Heart left ventricle (tissue), 16 donors: Measurements from ENCODE around the gene PTGFRN. TPM values are rescaled to one million over a fixed set of nuclear protein-coding genes. Genes with fewer than 3 reads are reported as not detected.

Experiments
- ATAC-seq, 4 donors: fragments of 200-7000 bp; cut with Tn5 transposase; one replicate each; pipeline ENCODE4 v1.9.1; 2020 to 2022; ENCODE audit warnings: moderate library complexity in 4 of 4, mild to moderate bottlenecking in 3 of 4, moderate number of reproducible peaks in 1 of 4
- DNase-seq, 5 donors: peaks; one replicate each; pipeline ENCODE4 v3.0.0-alpha.2; 2020
- H3K27ac ChIP-seq, 12 donors: fragments of 200-600 bp; sonication (generic) in 4 of 12; one replicate each; pipeline versions ENCODE4 v1.5.0 to v1.8.0; 2016 to 2022; ENCODE audit warnings: mild to moderate bottlenecking in 2 of 12
- H3K27me3 ChIP-seq, 9 donors: fragments of 200-600 bp; sonication (generic) in 2 of 9; one replicate each; pipeline versions ENCODE4 v1.5.1 to v1.8.0; 2016 to 2022; ENCODE audit warnings: mild to moderate bottlenecking in 3 of 9
- H3K36me3 ChIP-seq, 9 donors: fragments of 200-600 bp; sonication (generic) in 2 of 9; one replicate each; pipeline versions ENCODE4 v1.5.0 to v1.8.0; 2018 to 2022; ENCODE audit warnings: mild to moderate bottlenecking in 2 of 9
- H3K4me1 ChIP-seq, 12 donors: fragments of 200-600 bp; sonication (generic) in 4 of 12; one replicate each; pipeline versions ENCODE4 v1.5.0 to v1.8.0; 2016 to 2022; ENCODE audit warnings: mild to moderate bottlenecking in 3 of 12
- H3K4me3 ChIP-seq, 12 donors: fragments of 200-600 bp; sonication (generic) in 4 of 12; one replicate each; pipeline versions ENCODE4 v1.5.0 to v1.8.0; 2017 to 2022; ENCODE audit warnings: mild to moderate bottlenecking in 9 of 12, moderate library complexity in 4 of 12
- H3K9me3 ChIP-seq, 12 donors: fragments of 200-600 bp; sonication (generic) in 4 of 12; one replicate each; pipeline versions ENCODE4 v1.5.0 to v1.8.0; 2016 to 2022; ENCODE audit warnings: mild to moderate bottlenecking in 1 of 12
- CTCF ChIP-seq, 12 donors: fragments of 200-600 bp; sonication (generic) in 4 of 12; IDR thresholded peaks; one replicate each; pipeline versions ENCODE4 v1.5.0 to v1.8.0; 2018 to 2022; ENCODE audit warnings: antibody characterized with exemption in 12 of 12, mild to moderate bottlenecking in 5 of 12
- POLR2A ChIP-seq, 2 donors: fragments of 450-650 bp; IDR thresholded peaks; one replicate each; pipeline ENCODE4 v1.6.1; 2017; ENCODE audit warnings: antibody characterized with exemption in 2 of 2, mild to moderate bottlenecking in 2 of 2, moderate library complexity in 2 of 2
- WGBS, 4 donors: extraction: QIAGEN DNeasy Blood & Tissue Kit in 2 of 4; methylation state at CpG; one replicate each; pipeline versions ENCODE4 v1.1.5 to v1.1.7; 2013 to 2018; 5-methylcytosine and 5-hydroxymethylcytosine counted together
- intact Hi-C, 10 donors: fragments of 100-400 bp; cut with DNase I; formaldehyde crosslinking; loops; one replicate each; pipeline versions ENCODE4 v1.11.1 to v1.14.2; 2022
- polyA plus RNA-seq, 2 donors: library from polyadenylated mRNA; stranded (reverse); fragments of 200-250 nt; gene quantifications; one replicate each; pipeline ENCODE4 v1.2.3, GENCODE V29; 2013
- total RNA-seq, 9 donors: library from RNA; depleted of rRNA in 2 of 9; stranded (reverse); fragments of >200 nt in 2 of 9; fragmentation: NEBNext Ultra II Directional in 3 of 9; extraction: Animal tissue kit (Norgen Biotek cat#: 25700) in 3 of 9; gene quantifications; one replicate each; pipeline versions ENCODE4 v1.1.0 to v1.2.4, GENCODE V29; 2016 to 2023
- donor health status: ischemic (EF 13 %, LVEDD 7.1; RV severe dilation, severe dysfunction).
- donor health status: healthy with polysubstance abuse.
- donor health status: DM: no; HTN: yes; CAD: no.
- donor health status: DM: no; HTN: no; CAD: no.
- donor health status: ischemic (EF 25% LVEDD 6.9; RV normal size, moderate dysfunction).
- donor health status: ischemic (EF 25% LVEDD 5.7; RV mildly dilated, moderate dysfunction).
- donor health status: healthy.
- donor health status: DM: yes; HTN: yes; CAD: no.
- donor health status: ischemic (EF 35%, LVEDD 5.7; RV mildly dilated, moderate dysfunction).
- donor health status: nonischemic (EF 11% LVEDD 7.7; RV severe dilation, severe dysfunction).
- donor health status: DM: yes; HTN: yes; CAD: no.
- donor health status: PGD.
- donor health status: ischemic (EF 29% LVEDD 5.4; RV normal size, mild dysfunction).
- donor health status: nonischemic (EF 23%, LVEDD 6.1; RV moderate dilation, normal function).

The PTGFRN gene
- total and polyA plus RNA-seq, 11 donors = 21.5 to 231 (median 98.7) TPM

- peak overlapping the region in 8 of 12 donors; percentile 23 to 54 (median 44) for H3K4me3 ChIP-seq
- peak overlapping the region in 9 of 12 donors; percentile 30 to 72 (median 40) for H3K27ac ChIP-seq
- H3K9me3 ChIP-seq = no peaks in the 10 kb centered on the region
- H3K36me3 ChIP-seq = no peaks in the 10 kb centered on the region
- no peak for TF ChIP-seq CTCF (IDR thresholded peaks at IDR 0.05)
- no peak for TF ChIP-seq POLR2A (IDR thresholded peaks at IDR 0.05)
- H3K27me3 ChIP-seq = no peaks in the 10 kb centered on the region
- ATAC-seq (peak in 1 of 4 donors; percentile 39), DNase-seq (no peak)
- 45 to 61% (median 58%) methylated on average over 2 of the region's 2 CpGs for WGBS, 4 donors
- intact Hi-C loops = loop anchor here in 1 of 10 donors (10.0 kb wide), 1 partner anchor 148 kb away; no protein-coding TSS in a partner anchor
- peaks cover 0 to 38% (median 24%) of the 10 kb centered on the region in 12 donors for H3K4me1 ChIP-seq
Observed at GRCh38 chr1:116877141-116877818, 32.4 kb upstream of the PTGFRN start.

GRCh38 chr1:116878804-116879477, 30.8 kb upstream of the PTGFRN start:
- H3K27me3 ChIP-seq = no peaks in the 10 kb centered on the region
- H3K27ac ChIP-seq = peak overlapping the region; percentile 20 to 79 (median 67)
- ATAC-seq (peak in 3 of 4 donors; percentile 25 to 45 (median 40)), DNase-seq (peak; percentile 38 to 64 (median 45))
- WGBS, 4 donors = 32 to 44% (median 38%) methylated on average over 10 of the region's 10 CpGs
- peaks cover 0 to 43% (median 24%) of the 10 kb centered on the region in 12 donors for H3K4me1 ChIP-seq
- H3K4me3 ChIP-seq = peak overlapping the region in 10 of 12 donors; percentile 28 to 54 (median 44)
- intact Hi-C loops = loop anchor here in 1 of 10 donors (10.0 kb wide), 1 partner anchor 146 kb away; no protein-coding TSS in a partner anchor
- H3K9me3 ChIP-seq = no peaks in the 10 kb centered on the region
- H3K36me3 ChIP-seq = no peaks in the 10 kb centered on the region
- TF ChIP-seq CTCF (IDR thresholded peaks at IDR 0.05) = no peak
- TF ChIP-seq POLR2A (IDR thresholded peaks at IDR 0.05) = no peak

- intact Hi-C loops = loop anchor here in 1 of 10 donors (10.0 kb wide), 1 partner anchor 145 kb away; no protein-coding TSS in a partner anchor
- no peaks in the 10 kb centered on the region for H3K9me3 ChIP-seq
- DNase-seq (no peak), ATAC-seq (no peak)
- peak overlapping the region in 1 of 12 donors; percentile 37 for H3K4me3 ChIP-seq
- peaks cover 0 to 43% (median 24%) of the 10 kb centered on the region in 12 donors for H3K4me1 ChIP-seq
- H3K27ac ChIP-seq = peak overlapping the region in 9 of 12 donors; percentile 20 to 79 (median 69)
- no peaks in the 10 kb centered on the region for H3K36me3 ChIP-seq
- H3K27me3 ChIP-seq = no peaks in the 10 kb centered on the region
- TF ChIP-seq CTCF (IDR thresholded peaks at IDR 0.05) = no peak
- no peak for TF ChIP-seq POLR2A (IDR thresholded peaks at IDR 0.05)
- 90 to 94% (median 93%) methylated on average over 10 of the region's 10 CpGs for WGBS, 4 donors
Observed at GRCh38 chr1:116879478-116880133, 30.1 kb upstream of the PTGFRN start.
